ENCODE results near the gene RPUSD3. TPM values are rescaled to one million over a fixed set of nuclear protein-coding genes. Genes with fewer than 3 reads are reported as not detected.

RPUSD3 gene
- total and polyA plus RNA-seq, 11 donors = 25.8 to 68.6 (median 35.6) TPM

DNA sequence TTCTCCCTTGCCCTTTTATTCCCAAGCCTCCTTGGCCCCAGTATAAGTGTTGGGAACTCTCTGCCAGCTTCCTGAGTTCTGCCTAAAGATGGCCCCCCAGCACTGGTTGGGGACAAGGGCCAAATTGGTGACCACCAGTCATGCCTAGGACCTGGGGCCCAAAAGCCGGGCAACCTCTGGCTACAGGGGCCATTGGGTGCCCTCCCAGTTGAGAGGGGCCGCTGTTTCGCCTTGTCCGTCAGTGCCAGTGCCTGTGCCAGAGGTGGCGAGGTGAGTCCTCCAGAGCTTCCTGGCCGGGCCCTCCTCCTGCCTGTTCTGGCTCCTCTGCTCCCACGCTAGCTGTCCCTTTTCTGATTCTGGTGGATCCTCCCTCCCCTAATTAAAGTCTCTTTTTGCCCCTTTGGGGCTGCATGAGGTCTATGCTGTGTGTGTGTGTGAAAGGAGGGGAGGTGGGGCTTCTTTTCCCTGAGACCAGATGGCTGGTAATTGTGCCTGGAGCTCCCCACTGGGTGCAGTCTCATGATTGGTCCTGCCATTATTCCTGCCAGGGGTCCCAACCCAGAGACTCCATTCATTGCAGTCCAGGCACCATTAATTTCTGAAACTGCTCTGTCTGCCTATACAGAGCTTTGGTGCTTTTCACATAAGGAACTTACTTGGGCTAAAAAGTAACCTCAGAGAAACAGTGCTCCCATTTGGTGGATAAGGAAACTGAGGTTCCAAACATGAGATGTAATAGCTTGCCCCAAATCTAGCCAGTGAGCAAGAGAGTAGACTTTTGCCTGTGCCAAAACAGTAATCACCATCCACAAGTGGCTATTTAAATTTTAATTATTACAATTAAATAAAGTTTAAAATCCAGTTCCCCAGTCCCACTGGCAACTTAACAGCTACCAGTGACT is 36.9 kb downstream of the RPUSD3 start:
- peaks cover 0 to 70% (median 56%) of the 10 kb centered on the region in 9 donors for H3K36me3 ChIP-seq
- TF ChIP-seq, protein P1, sequence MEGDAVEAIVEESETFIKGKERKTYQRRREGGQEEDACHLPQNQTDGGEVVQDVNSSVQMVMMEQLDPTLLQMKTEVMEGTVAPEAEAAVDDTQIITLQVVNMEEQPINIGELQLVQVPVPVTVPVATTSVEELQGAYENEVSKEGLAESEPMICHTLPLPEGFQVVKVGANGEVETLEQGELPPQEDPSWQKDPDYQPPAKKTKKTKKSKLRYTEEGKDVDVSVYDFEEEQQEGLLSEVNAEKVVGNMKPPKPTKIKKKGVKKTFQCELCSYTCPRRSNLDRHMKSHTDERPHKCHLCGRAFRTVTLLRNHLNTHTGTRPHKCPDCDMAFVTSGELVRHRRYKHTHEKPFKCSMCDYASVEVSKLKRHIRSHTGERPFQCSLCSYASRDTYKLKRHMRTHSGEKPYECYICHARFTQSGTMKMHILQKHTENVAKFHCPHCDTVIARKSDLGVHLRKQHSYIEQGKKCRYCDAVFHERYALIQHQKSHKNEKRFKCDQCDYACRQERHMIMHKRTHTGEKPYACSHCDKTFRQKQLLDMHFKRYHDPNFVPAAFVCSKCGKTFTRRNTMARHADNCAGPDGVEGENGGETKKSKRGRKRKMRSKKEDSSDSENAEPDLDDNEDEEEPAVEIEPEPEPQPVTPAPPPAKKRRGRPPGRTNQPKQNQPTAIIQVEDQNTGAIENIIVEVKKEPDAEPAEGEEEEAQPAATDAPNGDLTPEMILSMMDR (IDR thresholded peaks at IDR 0.05) = no peak
- TF ChIP-seq POLR2A (IDR thresholded peaks at IDR 0.05) = no peak
- intact Hi-C loops (cut with DNase I) = no loop called here

DNA sequence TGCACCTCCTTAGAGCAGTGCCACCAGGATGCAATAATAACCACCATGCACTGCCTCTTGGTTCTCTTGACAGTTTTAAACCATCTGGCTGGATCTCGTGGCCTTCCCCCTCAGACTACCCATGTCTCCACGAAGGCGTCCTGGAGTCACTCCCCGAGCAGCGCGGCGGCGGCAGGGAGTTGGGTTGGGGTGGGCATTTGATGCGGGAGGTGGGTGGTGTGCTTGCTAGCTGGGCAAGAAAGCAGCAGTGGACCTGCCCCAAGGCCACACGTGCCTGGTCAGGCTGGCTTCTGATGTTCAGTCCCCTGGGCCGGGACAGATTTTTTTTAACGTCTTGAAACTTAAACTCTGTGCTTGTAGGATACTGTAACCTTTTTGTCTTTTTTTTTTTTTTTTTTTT is 37.7 kb downstream of the RPUSD3 start:
- no peak overlapping the region for H3K27ac ChIP-seq
- H3K36me3 ChIP-seq = peaks cover 0 to 74% (median 64%) of the 10 kb centered on the region in 9 donors
- no peak for ATAC-seq
- DNase-seq = no peak
- H3K27me3 ChIP-seq = no peaks in the 10 kb centered on the region
- 85 to 93% (median 90%) methylated on average over 12 of the region's 12 CpGs for WGBS, 4 donors
- intact Hi-C loops (cut with DNase I) = no loop called here
- TF ChIP-seq, protein P1 (IDR thresholded peaks at IDR 0.05) = no peak
- no peak for TF ChIP-seq POLR2A (IDR thresholded peaks at IDR 0.05)
- H3K9me3 ChIP-seq = no peaks in the 10 kb centered on the region
- H3K4me1 ChIP-seq = peaks cover 0 to 30% (median 11%) of the 10 kb centered on the region in 12 donors
- H3K4me3 ChIP-seq = no peak overlapping the region

More for the DNA sequence above, 36.9 kb downstream of the RPUSD3 start:
- no peak for ATAC-seq
- DNase-seq = no peak
- WGBS, 4 donors = 85 to 97% (median 96%) methylated on average over 4 to 7 of the region's 7 CpGs
- Histone ChIP-seq H3K9me3 (no peaks in the 10 kb centered on the region), H3K4me3 (no peak overlapping the region), H3K4me1 (peaks cover 0 to 30% (median 11%) of the 10 kb centered on the region in 12 donors), H3K27ac (no peak overlapping the region), H3K27me3 (no peaks in the 10 kb centered on the region)

DNA sequence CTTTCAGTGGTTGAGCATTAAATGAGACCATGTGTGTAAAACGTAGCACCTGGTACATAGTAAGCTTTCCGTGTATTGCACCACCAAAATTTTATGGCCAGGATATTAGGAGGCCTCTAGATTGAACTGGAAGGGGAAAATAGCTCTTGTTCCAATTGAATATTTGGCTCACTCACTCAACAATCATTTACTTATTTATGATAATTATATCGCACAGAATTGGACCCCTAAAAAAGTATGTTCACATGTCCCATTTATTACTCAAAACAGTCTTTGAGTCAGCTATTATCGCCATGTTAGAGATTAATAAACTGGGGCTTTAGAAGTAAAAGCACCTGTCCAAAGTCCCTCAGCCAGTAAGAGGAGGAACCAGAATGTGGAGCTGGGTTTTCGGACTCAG is 38.8 kb downstream of the RPUSD3 start:
- intact Hi-C loops (cut with DNase I) = no loop called here
- WGBS, 4 donors = 89 to 95% (median 93%) methylated on average over 5 of the region's 5 CpGs
- H3K27ac ChIP-seq = no peak overlapping the region
- no peaks in the 10 kb centered on the region for H3K9me3 ChIP-seq
- peaks cover 0 to 85% (median 76%) of the 10 kb centered on the region in 9 donors for H3K36me3 ChIP-seq
- no peak overlapping the region for H3K4me3 ChIP-seq
- ATAC-seq (no peak), DNase-seq (no peak)
- H3K4me1 ChIP-seq = peaks cover 0 to 20% (median 6%) of the 10 kb centered on the region in 12 donors
- H3K27me3 ChIP-seq = no peaks in the 10 kb centered on the region
- TF ChIP-seq, protein P1 (IDR thresholded peaks at IDR 0.05) = no peak
- no peak for TF ChIP-seq POLR2A (IDR thresholded peaks at IDR 0.05)

DNA sequence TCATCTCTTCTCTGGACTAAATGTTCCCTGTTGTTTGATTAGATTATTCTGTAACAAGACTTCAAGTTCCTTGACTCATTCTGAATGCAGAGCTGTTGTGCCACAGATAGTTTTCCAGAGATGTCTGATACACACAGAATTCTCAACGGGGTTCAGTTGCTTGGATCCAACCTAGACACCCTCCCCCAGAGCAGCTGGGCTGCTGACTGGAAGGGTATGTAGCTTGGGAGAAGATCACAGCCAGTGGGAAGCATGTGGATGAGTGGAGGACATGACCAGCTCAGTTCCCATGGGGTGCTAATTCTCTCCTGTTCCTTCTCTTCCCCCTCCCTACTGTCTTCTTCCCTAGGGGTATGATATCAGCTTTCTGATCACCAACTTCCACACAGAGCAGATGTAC is 40.3 kb downstream of the RPUSD3 start:
- no peaks in the 10 kb centered on the region for H3K9me3 ChIP-seq
- DNase-seq (no peak), ATAC-seq (peak; percentile 33 to 59 (median 40))
- peak overlapping the region in 11 of 12 donors; percentile 32 to 73 (median 57) for H3K27ac ChIP-seq
- no peaks in the 10 kb centered on the region for H3K27me3 ChIP-seq
- TF ChIP-seq, protein P1 (IDR thresholded peaks at IDR 0.05) = no peak
- no peak for TF ChIP-seq POLR2A (IDR thresholded peaks at IDR 0.05)
- no peak overlapping the region for H3K4me3 ChIP-seq
- intact Hi-C loops (cut with DNase I) = no loop called here
- peaks cover 0 to 11% (median 5%) of the 10 kb centered on the region in 12 donors for H3K4me1 ChIP-seq
- peaks cover under 1 to 99% (median 91%) of the 10 kb centered on the region in 9 donors for H3K36me3 ChIP-seq
- 33 to 84% (median 61%) methylated on average over 1 of the region's 1 CpG for WGBS, 4 donors
